Smooth muscle cell (in vitro differentiated cells): ENCODE results near the gene GPR15LG. TPM values are rescaled to one million over a fixed set of nuclear protein-coding genes. Genes with fewer than 3 reads are reported as not detected.

ENCODE experiments used
- DNase-seq: peaks from one replicate; lab custom pipeline; 2025; ENCODE audit not compliant: unreplicated experiment; lab: John Stamatoyannopoulos, UW
- H2AFZ ChIP-seq: fragments of 200-600 bp; sonication (generic); 2 replicates; pipeline ENCODE4 v1.6.0; 2016; ENCODE audit warnings: antibody characterized with exemption, low read depth, mild to moderate bottlenecking
- H3F3A ChIP-seq: fragments of 200-600 bp; sonication (generic); 2 replicates; pipeline ENCODE4 v1.6.0; 2017; ENCODE audit warnings: antibody characterized with exemption, low read depth
- H3K27ac ChIP-seq: fragments of 200-600 bp; sonication (generic); 2 replicates; pipeline ENCODE4 v1.5.1; 2016; ENCODE audit warnings: low read depth, mild to moderate bottlenecking
- H3K27me3 ChIP-seq: fragments of 200-600 bp; sonication (generic); 2 replicates; pipeline ENCODE4 v1.6.1; 2016; ENCODE audit warnings: low read depth, mild to moderate bottlenecking
- H3K36me3 ChIP-seq: fragments of 200-600 bp; sonication (generic); 2 replicates; pipeline ENCODE4 v1.5.1; 2016; ENCODE audit warnings: low read depth
- H3K4me1 ChIP-seq: fragments of 200-600 bp; sonication (generic); 2 replicates; pipeline ENCODE4 v1.5.1; 2016; ENCODE audit warnings: low read depth
- H3K4me2 ChIP-seq: fragments of 200-600 bp; sonication (generic); 2 replicates; pipeline ENCODE4 v1.6.0; 2016; ENCODE audit warnings: mild to moderate bottlenecking
- H3K4me3 ChIP-seq: fragments of 200-600 bp; sonication (generic); 2 replicates; pipeline ENCODE4 v1.5.1; 2016; ENCODE audit warnings: mild to moderate bottlenecking
- H3K79me2 ChIP-seq: fragments of 200-600 bp; sonication (generic); 2 replicates; pipeline ENCODE4 v1.6.0; 2016; ENCODE audit warnings: low read depth, mild to moderate bottlenecking
- H3K9ac ChIP-seq: fragments of 200-600 bp; sonication (generic); 2 replicates; pipeline ENCODE4 v1.6.0; 2016; ENCODE audit warnings: low read depth
- H3K9me3 ChIP-seq: fragments of 200-600 bp; sonication (generic); replicated peaks from 2 replicates; pipeline ENCODE4 v1.5.1; 2016; ENCODE audit warnings: low read depth
- H4K20me1 ChIP-seq: fragments of 200-600 bp; sonication (generic); 2 replicates; pipeline ENCODE4 v1.6.0; 2016; ENCODE audit warnings: low read depth
- CTCF ChIP-seq: fragments of 200-600 bp; sonication (generic); IDR thresholded peaks from 2 replicates; pipeline ENCODE4 v1.5.1; 2017; ENCODE audit warnings: borderline replicate concordance, mild to moderate bottlenecking, antibody characterized with exemption; ENCODE audit not compliant: insufficient read depth, poor library complexity, severe bottlenecking
- WGBS: methylation state at CpG from one replicate; pipeline ENCODE4 v1.1.7; 2016; ENCODE audit warnings: low lambda C conversion rate; 5-methylcytosine and 5-hydroxymethylcytosine counted together
- polyA plus RNA-seq: library from polyadenylated mRNA; unstranded; fragments of >200 nt; fragmentation: Nextera tagmentation; extraction: Ambion mirVana; gene quantifications from 2 replicates; pipeline ENCODE4 v1.2.1, GENCODE V29; 2016
- total RNA-seq: library from RNA; depleted of rRNA; stranded (reverse); fragments of >200 nt; gene quantifications from 2 replicates; pipeline ENCODE4 v1.2.3, GENCODE V29; 2014

Gene GPR15LG
- total and polyA plus RNA-seq, 2 experiments from 2014 or later, result 0.49 to 1.6 TPM

GRCh38 chr10:84152769-84153168 lies 20.8 kb upstream of the GPR15LG start:
- Histone ChIP-seq H3K4me3 (no peak overlapping the region), H3F3A (peaks cover 2% of the 10 kb centered on the region), H4K20me1 (peaks cover 10% of the 10 kb centered on the region), H3K9me3 (no peaks in the 10 kb centered on the region), H3K4me1 (no peaks in the 10 kb centered on the region), H3K4me2 (no peak overlapping the region), H3K79me2 (no peaks in the 10 kb centered on the region), H2AFZ (no peak overlapping the region), H3K27ac (no peak overlapping the region), H3K36me3 (peaks cover 27% of the 10 kb centered on the region), H3K27me3 (no peaks in the 10 kb centered on the region), H3K9ac (no peak overlapping the region)
- no peak for TF ChIP-seq CTCF
- no peak for DNase-seq

- no peaks in the 10 kb centered on the region for H3K27me3 ChIP-seq
- H4K20me1 ChIP-seq, result no peaks in the 10 kb centered on the region
- no peaks in the 10 kb centered on the region for H3K4me1 ChIP-seq
- no peaks in the 10 kb centered on the region for H3K9me3 ChIP-seq
- DNase-seq, result no peak
- H3F3A ChIP-seq, result peaks cover 2% of the 10 kb centered on the region
- no peak for TF ChIP-seq CTCF
- H3K36me3 ChIP-seq, result peaks cover 19% of the 10 kb centered on the region
- no peak overlapping the region for H3K27ac ChIP-seq
- 94% methylated on average over 4 of the region's 4 CpGs for WGBS
- H3K4me2 ChIP-seq, result no peak overlapping the region
- no peak overlapping the region for H3K9ac ChIP-seq
- no peak overlapping the region for H2AFZ ChIP-seq
- no peaks in the 10 kb centered on the region for H3K79me2 ChIP-seq
- no peak overlapping the region for H3K4me3 ChIP-seq
Observed at GRCh38 chr10:84155521-84155920, 18.1 kb upstream of the GPR15LG start.

GRCh38 chr10:84156009-84156408 lies 17.6 kb upstream of the GPR15LG start:
- Histone ChIP-seq H4K20me1 (no peaks in the 10 kb centered on the region), H3K9me3 (no peaks in the 10 kb centered on the region), H3K36me3 (peaks cover 19% of the 10 kb centered on the region), H3K4me2 (no peak overlapping the region), H3K79me2 (no peaks in the 10 kb centered on the region), H3K27me3 (no peaks in the 10 kb centered on the region), H3K9ac (no peak overlapping the region), H3K27ac (no peak overlapping the region), H3K4me1 (no peaks in the 10 kb centered on the region), H3K4me3 (no peak overlapping the region), H3F3A (peaks cover 2% of the 10 kb centered on the region), H2AFZ (no peak overlapping the region)
- DNase-seq, result no peak
- WGBS, result 95% methylated on average over 2 of the region's 2 CpGs
- TF ChIP-seq CTCF, result no peak

GRCh38 chr10:84156768-84157167 lies 16.8 kb upstream of the GPR15LG start:
- Histone ChIP-seq H3K4me2 (no peak overlapping the region), H3K9me3 (no peaks in the 10 kb centered on the region), H4K20me1 (no peaks in the 10 kb centered on the region), H3K4me3 (no peak overlapping the region), H3K27me3 (no peaks in the 10 kb centered on the region), H3K27ac (no peak overlapping the region), H2AFZ (no peak overlapping the region), H3F3A (peaks cover 2% of the 10 kb centered on the region), H3K79me2 (no peaks in the 10 kb centered on the region), H3K4me1 (no peaks in the 10 kb centered on the region), H3K9ac (no peak overlapping the region), H3K36me3 (peaks cover 17% of the 10 kb centered on the region)
- no peak for DNase-seq
- 92% methylated on average over 10 of the region's 10 CpGs for WGBS
- TF ChIP-seq CTCF, result no peak
